NCI-H1048 (cell line): ENCODE data around the gene THSD8.

Experiments
- DNase-seq: peaks from one replicate; lab custom pipeline; 2025; lab: John Stamatoyannopoulos, UW

Gene THSD8

DNA sequence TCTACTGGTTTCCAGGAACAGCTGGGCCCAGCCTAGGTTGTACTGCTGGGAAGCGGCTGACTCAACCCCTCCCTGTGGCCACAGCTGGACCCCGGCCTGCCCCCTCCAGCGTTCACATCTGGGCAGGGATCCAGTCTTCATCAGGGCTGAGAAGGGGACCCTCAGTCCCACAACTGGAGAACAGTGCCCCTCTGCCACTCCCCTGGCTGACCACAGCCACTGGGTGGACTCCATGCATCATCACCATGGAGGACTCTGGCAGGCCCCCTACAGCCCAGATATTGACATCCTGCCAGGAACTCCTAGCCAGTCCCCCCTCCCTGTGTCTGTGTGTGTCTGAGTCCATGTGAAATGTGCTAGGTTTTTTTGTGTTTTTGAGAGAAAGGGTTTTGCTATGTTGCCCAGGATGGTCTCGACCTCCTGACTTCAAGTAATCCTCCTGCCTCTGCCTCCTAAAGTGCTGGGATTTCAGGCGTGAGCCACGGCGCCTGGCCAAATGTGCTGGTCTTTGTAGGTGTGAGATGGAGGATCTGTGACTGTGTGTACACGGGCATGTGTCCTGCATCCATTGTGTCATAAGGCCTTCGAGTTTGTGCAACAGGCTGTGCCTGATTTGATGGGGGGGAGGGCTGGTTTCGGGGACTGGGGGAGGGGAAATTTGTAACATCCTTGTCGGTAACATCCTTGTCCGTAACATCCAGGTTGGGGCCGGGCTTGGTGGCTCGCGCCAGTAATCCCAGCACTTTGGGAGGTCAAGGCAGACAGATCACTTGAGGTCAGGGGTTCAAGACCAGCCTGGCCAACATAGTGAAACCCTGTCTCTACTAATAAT lies 22.5 kb upstream of the THSD8 start:
- no peak for DNase-seq

DNA sequence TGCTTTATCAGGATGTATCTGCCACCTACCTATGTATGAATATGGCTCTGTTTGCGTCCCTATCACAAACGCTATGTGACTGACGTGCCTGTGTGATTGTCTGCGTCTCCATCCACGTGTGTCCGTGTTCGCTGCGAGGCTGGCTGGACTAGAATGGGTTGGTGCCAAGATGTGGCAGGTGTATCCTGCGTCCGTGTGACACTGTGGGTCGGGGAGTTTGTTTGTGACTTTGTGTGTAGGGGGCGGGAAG lies 19.8 kb upstream of the THSD8 start:
- no peak for DNase-seq

DNA sequence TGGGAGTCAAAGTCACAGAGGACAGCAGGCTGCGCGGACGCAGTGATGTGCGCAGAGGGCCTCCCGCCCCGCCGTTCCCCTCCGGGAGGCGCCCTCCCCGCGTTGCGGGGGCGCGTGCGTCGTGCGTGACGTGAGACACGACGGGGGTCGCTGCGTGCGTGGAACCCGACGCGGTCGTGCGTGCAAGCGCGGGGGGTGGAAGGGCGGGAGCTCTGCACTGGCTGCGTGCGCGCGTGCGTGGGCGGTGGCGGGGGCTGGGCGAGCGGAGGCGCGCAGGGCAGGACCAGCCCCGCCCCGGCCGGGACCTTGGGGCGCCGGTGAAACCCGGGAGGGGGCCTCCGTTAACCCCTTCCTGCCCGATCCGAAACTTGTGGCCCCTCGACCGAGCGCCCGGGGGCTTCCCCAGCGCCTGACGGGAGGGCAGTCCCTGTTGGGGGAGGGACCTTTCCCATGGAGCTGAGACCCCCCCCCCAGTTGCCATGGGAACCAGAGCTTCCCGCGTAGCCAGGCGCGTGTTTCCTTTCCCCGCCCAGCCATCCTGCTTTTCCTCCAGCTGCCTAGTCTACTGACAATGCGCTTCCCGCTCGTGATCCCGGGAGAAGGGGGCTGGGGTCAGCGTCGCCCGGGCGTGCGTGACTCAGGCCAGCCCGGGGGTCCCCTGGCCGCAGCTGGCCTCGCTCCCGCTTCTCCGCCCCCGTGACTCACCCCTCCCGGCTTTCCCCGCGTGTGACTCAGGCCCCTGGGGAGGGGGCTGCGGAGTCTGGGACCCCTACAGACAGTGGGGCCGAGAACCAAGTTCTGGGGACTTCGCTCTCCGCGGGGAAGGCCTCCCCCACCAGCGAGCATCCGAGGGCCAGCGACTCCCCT lies 19.2 kb upstream of the THSD8 start:
- DNase-seq = no peak

DNA sequence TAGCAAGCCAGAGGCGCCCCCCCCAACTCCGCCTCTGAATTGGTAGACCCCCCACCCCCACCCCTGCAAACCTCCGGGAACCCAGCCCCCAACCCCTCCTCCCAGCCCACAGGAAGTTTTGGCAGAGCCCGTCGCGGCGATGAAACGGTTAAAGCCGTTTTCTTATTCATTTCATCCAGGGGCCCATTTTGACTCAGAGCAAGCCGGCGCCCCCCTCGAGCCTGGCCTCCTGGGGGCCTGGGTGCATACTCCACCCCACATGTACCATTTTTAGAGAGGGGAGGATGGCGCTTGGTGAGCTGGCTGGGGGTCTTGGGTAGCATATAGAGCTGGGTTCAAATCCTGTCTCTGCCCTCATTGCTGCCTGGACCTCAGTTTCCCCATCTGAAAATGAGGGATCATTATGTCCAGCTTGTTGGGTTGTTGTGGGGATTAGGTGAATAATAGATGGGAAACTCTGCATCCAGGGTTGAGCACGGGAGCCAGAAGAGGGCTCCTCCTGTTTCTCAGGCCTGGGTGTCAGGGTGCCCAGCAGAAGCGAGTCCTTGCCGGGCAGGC lies 18.5 kb upstream of the THSD8 start:
- DNase-seq = no peak

DNA sequence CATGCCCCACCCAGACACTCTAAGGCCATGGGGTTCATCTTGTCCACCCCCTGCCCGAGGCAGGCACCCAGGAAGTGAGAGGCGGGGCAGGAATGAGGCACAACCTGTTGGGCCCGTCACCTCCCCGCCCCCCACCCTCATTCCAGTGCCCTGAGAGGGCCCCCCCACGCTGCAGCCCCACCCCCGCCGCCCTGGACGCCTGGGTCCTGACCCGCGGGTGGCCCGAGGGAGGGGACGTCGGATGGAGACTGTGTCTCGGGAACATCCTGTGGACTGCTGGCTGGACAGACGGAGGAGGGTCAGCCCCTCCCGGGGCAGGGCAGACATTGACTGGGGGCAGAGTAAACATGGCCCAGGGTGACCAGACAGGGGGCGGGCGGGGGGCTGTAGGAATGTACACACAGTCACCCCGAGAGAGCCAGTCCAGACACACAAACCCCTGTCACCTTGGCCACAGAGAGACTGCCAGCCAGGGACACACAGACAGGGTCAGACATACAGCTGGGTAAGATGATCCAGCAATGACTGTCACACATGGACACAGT lies 17.9 kb upstream of the THSD8 start:
- DNase-seq = no peak

DNA sequence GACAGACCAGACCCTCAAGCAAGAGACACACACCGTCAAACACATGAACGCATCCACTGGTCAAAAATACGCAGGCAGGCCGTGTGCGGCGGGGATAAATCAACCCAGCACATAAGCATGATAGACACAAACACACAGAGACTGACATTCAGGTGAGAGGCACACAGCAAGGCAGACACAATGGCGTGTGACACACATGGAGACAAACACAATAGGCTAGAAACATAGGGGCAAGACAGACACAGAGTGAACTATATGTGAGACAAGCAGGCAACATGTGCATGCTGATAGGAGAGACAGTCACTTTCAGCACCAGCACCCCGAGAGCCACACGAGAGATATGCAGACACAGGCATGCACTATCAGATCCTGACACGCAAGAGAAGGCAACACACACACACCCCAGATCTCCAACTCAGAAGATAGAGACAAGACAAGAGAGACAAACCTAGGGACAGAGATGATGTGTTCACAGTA lies 17.4 kb upstream of the THSD8 start:
- no peak for DNase-seq

DNA sequence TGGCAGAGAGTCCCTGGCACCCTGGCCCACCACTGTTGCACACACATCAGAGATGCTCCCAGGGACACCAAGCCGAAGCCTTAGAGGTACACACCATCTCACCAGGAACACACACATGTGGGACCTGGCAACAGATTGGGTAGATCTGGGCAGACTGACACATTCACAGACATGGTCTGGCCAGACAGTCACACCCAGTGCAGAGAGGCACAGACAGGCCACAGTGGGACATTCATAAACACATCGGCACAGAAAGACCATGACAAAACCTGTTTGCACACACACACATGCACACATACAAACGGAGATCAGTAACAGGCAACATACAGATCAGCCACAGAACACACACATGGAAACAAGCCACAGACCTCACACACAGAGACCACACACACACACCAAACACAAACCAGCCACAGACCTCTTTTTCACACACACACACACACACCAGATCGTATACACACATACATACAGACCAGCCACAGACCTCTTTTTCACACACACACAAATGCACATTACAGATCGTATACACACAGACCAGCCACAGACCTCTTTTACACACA lies 16.9 kb upstream of the THSD8 start:
- no peak for DNase-seq

DNA sequence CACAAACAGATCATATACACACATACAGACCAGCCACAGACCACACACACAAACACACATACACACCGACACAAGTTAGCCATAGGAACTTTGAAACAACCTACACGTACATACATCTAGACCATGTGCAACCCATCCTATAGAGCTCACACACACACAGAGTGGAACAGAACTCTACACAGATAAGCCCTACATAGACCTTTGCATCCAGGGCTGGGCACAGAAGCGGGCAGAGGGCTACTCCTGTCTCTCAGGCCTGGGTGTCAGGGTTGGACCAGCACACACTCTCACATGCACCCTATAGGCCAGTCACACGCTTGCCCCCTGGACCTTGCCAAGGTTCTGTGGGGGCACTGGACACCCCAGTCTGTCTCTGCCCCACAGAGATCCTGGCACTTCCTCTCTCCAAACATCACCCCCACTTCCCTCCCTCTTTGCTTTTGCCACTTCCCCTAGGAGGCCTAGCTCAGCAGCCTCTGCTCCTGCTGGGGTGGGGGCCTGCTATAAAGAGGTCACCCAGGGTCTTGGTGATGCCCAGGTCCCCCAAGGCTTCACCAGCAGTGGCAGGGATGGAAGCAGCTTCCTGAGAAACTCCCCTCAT lies 16.3 kb upstream of the THSD8 start:
- no peak for DNase-seq

DNA sequence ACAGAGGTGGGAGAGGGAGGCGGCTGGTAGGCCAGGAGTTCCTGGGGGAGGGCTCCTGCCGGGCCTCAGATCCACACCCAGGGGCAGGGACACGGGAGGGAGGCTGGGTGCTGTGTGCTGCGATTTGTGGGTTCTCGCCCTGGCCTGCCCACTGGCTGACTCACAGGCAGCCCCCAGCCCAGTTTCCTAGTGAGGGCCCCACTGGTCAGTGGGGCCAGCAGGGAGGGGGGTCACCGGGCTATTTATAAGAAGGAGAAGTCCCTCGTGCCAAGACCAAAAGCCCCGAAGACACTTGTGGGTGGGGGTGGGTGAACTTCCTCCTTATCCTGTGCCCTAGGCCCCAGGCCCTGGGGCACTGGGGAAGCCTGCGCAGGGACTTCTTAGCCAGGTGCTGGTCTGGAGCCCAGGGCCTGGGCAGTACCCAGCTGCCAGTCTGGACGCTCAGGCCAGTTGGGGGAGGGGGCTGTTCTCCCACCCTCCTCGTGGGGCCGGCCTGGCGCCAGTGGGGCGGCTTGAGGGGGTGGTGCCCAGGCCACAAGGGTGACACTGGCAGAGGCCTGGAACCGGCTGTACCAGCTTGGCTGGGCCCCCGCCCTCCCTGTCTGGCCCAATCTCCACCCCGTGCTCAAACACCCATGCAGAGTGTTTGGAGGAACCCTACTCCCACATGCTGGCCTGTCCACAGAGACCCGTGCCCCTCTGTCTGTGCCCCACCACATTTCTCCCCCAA lies 15.6 kb upstream of the THSD8 start:
- no peak for DNase-seq

DNA sequence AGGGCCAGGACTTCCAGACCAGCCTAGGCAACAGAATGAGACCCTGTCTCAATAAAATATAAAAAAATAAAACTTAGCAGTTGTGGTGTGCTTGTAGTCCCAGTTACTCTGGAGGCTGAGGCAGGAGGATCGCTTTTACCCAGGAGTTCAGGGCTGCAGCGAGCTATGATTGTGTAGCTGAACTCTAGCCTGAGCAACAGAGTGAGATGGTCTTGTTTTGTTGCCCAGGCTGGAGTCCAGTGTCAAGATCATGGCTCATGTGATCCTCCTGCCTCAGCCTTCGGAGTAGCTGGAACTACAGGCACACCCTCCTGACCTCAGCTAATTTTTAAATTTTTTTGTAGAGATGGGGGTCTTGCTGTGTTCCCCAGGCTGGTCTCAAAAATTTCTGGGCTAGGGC lies 14.9 kb upstream of the THSD8 start:
- DNase-seq = no peak

DNA sequence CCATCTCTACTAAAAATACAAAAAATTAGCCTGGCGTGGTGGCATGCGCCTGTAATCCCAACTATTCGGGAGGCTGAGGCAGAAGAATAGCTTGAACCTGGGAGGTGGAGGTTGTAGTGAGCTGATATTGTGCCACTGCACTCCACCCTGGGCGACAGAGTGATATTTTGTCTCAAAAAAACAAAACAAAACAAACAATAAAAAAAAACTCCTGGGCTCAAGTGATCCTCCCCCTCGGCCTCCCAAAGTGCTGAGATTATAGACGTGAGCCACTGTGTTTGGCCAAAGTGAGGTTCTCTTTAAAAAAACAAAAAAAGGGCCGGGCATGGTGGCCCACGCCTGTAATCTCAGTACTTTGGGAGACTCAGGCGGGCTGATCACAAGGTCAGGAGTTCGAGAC lies 14.4 kb upstream of the THSD8 start:
- DNase-seq = no peak

DNA sequence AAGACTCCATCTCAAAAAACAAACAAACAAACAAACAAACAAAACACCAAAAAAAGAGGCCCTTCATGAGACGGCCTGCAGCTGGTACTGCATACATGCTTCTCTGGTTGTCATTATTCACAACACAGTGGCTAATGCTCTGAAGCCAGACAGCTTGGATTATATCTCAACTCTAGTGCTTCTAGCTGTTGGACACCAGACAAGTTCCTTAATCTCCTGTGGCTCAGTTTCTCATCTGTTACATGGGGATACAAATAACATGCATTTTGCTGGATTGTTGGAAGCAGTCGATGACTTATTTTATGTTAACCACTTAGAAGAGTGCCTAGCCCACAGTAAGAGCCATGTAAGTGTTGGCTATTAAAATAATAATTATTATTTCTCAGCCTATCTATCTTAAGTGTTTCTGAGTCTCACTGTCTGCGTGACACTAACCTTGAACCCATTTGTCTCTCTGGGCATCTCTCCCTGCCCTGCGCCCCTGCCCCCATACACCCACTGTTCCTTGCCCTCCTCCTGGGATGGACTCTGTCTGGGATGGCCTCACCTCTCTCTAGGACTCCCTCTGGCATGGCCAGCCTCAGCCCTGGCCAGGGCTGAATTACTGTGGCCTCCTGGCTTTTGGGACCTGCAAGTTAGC lies 13.7 kb upstream of the THSD8 start:
- no peak for DNase-seq

DNA sequence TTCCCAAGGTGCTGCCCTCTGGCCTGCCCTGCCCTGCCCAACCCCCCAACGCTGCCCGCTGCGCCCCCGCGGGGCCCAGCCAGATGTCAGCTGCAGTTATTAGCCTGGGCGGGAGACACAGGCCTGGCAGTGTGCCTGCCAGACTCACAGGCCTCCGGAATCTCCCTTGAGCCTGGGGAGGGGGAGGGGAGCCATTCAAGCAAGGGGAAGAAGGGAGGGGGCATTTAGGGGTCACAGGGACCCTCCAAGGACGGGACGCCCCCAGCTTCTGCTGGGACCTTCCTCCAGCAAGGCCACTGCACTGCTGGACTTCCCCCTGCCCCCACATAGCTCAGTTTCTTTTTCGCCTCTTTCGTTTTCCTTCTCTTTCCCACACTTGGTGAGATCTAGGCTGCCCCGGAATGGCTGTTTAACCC lies 13.2 kb upstream of the THSD8 start:
- DNase-seq = no peak

DNA sequence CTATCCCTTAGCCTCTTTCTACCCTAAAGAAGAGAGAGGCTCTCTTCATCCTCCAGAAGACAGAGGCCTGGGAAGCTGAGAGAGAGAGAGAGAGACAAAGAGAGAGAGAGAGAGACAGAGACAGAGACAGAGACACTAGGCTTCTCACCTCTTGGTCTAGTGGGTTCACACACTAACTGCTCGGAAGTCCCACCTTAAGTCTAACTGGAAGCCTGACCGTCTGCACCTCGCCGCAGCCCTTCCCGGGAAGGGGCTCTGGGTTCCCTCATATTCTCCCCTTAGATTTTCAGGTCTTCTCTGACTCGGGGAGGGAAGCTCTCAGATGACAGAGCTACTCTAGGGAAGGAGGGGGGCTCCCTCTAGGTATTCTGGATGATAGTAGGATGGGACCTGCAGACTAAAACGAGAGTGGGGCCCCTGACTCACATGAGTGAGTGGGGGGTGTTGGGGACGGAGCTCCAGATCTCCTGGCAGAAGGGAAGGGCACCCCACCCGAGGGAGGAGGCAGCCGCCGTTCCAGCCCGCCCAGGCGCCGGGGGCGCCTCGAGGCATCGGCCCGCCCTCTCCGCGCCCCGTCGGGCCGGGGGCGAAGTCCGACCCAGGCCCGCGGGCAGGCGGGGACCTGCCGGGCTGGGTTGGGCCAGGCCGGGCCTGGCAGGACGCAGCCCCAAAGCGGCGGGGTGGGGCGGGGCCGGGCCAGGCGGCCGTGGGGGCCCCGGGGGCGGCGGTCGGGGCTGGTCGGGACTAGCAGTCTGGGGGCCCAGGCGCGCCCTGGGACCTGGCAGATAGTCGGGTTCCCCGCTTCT lies 12.6 kb upstream of the THSD8 start:
- DNase-seq = no peak

DNA sequence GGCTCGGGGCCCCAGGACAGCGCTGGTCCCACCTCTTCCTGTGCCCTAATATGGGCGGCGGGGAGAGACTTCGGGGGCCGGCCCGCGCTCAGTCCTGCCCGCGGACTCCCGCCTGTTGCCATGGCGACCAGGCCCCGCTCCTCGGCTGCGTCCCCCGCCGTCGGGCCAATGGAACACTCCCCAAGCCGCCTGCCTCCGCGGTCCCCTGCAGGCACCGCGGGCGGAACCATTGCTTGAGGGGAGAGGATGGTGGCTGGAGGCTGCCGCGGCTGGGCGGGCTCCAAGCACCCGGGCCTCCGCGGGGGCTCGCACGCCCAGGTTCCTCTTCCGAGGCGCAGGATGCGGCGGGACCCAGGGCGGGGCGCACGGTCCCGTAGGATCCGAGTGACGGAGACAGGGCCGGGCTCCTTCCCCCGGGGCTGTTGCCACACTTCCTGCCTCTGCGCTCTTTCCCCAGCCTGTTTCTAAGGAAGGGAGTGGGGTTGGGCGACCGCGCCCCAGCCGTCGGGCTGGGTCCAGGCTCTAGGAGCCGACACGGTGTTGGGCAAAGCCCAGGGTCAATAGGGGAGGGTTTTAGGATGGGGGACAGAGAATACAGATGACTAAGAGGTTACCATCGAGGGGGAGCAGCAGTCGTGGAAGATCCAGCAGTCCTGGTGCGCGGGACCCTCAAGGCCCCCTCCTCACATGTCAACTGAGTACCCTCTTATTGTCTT lies 11.8 kb upstream of the THSD8 start:
- peak; percentile 56 for DNase-seq

DNA sequence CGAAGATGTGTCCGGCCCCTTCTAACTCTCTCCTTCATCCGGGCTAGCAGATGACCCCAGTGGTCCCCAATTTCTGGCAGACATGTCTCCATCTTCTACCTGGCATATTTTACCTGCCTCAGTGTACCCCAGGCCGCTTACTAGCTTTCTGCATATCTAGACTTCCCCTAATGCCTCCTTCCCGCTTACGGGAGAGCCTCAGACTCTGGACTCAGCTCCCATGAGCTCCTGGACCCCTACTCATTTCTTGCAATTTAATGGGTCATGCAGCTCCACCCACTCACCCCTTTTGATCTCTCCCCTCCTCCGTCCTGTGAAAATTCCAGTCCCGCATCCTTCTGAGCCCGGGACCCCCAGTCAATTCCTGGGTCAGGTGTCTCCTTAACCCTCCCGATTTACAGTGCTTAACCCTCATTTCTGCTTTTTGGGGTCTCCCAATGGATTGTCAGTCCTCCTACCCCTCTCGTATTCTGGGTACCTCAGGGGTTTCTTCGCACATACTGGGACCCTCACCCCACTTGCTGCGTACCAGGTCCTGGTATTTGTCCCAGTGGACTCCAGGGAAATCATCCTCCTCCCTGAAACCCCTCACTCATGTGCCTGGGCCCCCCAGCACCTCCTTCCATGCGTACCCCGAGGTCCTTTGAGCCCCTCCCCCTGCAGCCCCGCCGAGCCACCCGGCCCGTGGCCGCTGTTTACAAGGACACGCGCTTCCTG lies 11.1 kb upstream of the THSD8 start:
- no peak for DNase-seq

DNA sequence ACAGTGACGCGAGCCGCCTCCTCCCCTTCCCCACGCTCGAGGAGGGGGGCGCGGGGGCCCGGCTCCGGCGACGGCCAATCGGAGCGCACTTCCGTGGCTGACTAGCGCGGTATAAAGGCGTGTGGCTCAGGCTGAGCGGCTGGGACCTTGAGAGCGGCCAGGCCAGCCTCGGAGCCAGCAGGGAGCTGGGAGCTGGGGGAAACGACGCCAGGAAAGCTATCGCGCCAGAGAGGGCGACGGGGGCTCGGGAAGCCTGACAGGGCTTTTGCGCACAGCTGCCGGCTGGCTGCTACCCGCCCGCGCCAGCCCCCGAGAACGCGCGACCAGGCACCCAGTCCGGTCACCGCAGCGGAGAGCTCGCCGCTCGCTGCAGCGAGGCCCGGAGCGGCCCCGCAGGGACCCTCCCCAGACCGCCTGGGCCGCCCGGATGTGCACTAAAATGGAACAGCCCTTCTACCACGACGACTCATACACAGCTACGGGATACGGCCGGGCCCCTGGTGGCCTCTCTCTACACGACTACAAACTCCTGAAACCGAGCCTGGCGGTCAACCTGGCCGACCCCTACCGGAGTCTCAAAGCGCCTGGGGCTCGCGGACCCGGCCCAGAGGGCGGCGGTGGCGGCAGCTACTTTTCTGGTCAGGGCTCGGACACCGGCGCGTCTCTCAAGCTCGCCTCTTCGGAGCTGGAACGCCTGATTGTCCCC lies 10.4 kb upstream of the THSD8 start, which contains the start of gene JUNB:
Gene JUNB (plus strand): TSS at position 142 of the 706 bp plus-strand sequence. CDS start 286 bp downstream, at position 428.
- peak; percentile 89 for DNase-seq
